DOHH2 (cell line): Measurements from ENCODE around the gene ADNP.

Experiments used
- H3F3A ChIP-seq: fragments of 200-600 bp; sonication (generic), shearing (Covaris generic); 2 replicates; pipeline ENCODE4 v1.6.0; 2016; ENCODE audit warnings: antibody characterized with exemption, mild to moderate bottlenecking; ENCODE audit not compliant: control insufficient read depth, insufficient read depth
- H3K27ac ChIP-seq: fragments of 200-600 bp; sonication (generic); 2 replicates; pipeline ENCODE4 v1.5.1; 2014; ENCODE audit warnings: low read depth, mild to moderate bottlenecking, low read length, moderate library complexity
- H3K27me3 ChIP-seq: fragments of 200-600 bp; sonication (generic); 2 replicates; pipeline ENCODE4 v1.6.1; 2014; ENCODE audit warnings: mild to moderate bottlenecking, low read length, mixed read lengths; ENCODE audit not compliant: control insufficient read depth
- H3K36me3 ChIP-seq: fragments of 200-600 bp; sonication (generic); 2 replicates; pipeline ENCODE4 v1.6.1; 2014; ENCODE audit warnings: mild to moderate bottlenecking, low read length, moderate library complexity, mixed read lengths; ENCODE audit not compliant: control insufficient read depth
- H3K4me1 ChIP-seq: fragments of 200-600 bp; sonication (generic); 2 replicates; pipeline ENCODE4 v1.6.1; 2014; ENCODE audit warnings: mild to moderate bottlenecking, low read length, mixed read lengths; ENCODE audit not compliant: control insufficient read depth
- H3K4me2 ChIP-seq: fragments of 200-600 bp; sonication (generic); 2 replicates; pipeline ENCODE4 v1.6.0; 2014; ENCODE audit warnings: mild to moderate bottlenecking, low read length, moderate library complexity
- H3K4me3 ChIP-seq: fragments of 200-600 bp; sonication (generic); 2 replicates; pipeline ENCODE4 v1.5.1; 2014; ENCODE audit warnings: mild to moderate bottlenecking, low read length, mixed read lengths
- H3K79me2 ChIP-seq: fragments of 200-600 bp; sonication (generic); 2 replicates; pipeline ENCODE4 v1.6.1; 2014; ENCODE audit warnings: mild to moderate bottlenecking, low read length, mixed read lengths; ENCODE audit not compliant: control insufficient read depth
- H3K9me2 ChIP-seq: fragments of 200-600 bp; sonication (generic); replicated peaks from 2 replicates; pipeline ENCODE4 v1.6.1; 2014; ENCODE audit warnings: mild to moderate bottlenecking, low read length, mixed read lengths; ENCODE audit not compliant: control insufficient read depth
- H3K9me3 ChIP-seq: fragments of 200-600 bp; sonication (generic); 2 replicates; pipeline ENCODE4 v1.6.1; 2014; ENCODE audit warnings: antibody characterized with exemption, low read length, mixed read lengths; ENCODE audit not compliant: control insufficient read depth, insufficient read depth
- H4K20me1 ChIP-seq: fragments of 200-600 bp; sonication (generic); 2 replicates; pipeline ENCODE4 v1.6.0; 2014; ENCODE audit warnings: low read depth, mild to moderate bottlenecking, antibody characterized with exemption, low read length, moderate library complexity; ENCODE audit not compliant: control insufficient read depth, insufficient read depth
- CTCF ChIP-seq: fragments of 200-600 bp; sonication (generic); IDR thresholded peaks from one replicate; pipeline ENCODE4 v1.5.1; 2014; ENCODE audit warnings: antibody characterized with exemption, mild to moderate bottlenecking, low read depth, low read length; ENCODE audit not compliant: poor library complexity, severe bottlenecking
- EZH2phosphoT487 ChIP-seq: fragments of 200-600 bp; sonication (generic); IDR thresholded peaks from 2 replicates; pipeline ENCODE4 v1.6.1; 2017; ENCODE audit warnings: borderline replicate concordance, mild to moderate bottlenecking, antibody characterized with exemption, low read length, moderate library complexity, mixed read lengths

Gene ADNP

GRCh38 chr20:50876063-50876685 lies 55.1 kb downstream of the ADNP start:
- no peak overlapping the region for H3K4me3 ChIP-seq
- H3K4me1 ChIP-seq, result peaks cover 18% of the 10 kb centered on the region
- peaks cover 88% of the 10 kb centered on the region for H3K36me3 ChIP-seq
- no peak overlapping the region for H3K4me2 ChIP-seq
- no peaks in the 10 kb centered on the region for H3K27me3 ChIP-seq
- no peaks in the 10 kb centered on the region for H3K9me2 ChIP-seq
- H3K9me3 ChIP-seq, result no peaks in the 10 kb centered on the region
- H3K79me2 ChIP-seq, result peaks cover 14% of the 10 kb centered on the region
- TF ChIP-seq EZH2phosphoT487 (no peak), CTCF (no peak)
- no peak overlapping the region for H3K27ac ChIP-seq
- H3F3A ChIP-seq, result peaks cover 2% of the 10 kb centered on the region; the same call in 1 of the 2 replicates
- H4K20me1 ChIP-seq, result no peaks in the 10 kb centered on the region

DNA sequence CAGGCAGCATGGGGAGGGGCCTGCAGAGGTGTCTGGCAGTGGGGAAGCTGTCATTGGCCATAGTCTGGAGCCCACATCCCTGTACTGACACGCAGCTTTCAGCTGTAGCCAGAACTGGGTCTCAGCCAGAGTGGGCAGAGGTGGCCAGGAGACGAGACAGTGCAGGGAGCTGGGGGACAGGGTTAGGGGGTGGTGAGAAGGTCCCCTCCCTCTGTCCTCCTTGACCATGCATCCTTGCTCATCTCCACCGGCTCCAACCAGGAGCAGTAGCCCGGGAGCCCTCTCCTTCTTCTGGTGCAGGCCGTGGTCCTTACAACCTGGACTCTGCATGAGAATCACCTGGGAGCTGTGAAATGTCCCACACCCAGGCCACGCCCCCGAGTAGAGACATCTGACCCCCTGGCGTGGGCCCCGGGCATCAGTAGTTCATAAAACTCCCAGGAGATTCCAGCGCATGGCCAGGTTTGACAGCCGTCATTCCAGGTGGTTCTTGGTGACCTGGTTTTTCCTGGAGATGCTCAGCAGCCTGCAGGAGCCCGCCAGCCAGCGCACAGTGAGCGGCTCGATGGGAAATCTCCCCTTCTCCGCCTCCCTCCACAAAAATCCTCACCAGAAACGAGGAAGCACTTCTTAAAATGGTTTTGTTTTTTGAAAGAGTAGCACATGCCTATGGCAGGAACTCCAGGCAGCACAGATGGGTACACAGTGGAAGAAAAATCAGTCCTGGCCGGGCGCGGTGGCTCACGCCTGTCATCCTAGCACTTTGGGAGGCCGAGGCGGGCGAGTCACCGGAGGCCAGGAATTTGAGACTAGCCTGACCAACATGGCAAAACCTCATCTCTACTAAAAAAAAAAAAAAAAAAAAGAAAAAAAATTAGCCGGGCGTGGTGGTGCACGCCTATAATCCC lies 56.2 kb downstream of the ADNP start:
- H3K36me3 ChIP-seq, result peaks cover 88% of the 10 kb centered on the region
- H3F3A ChIP-seq, result peaks cover 2% of the 10 kb centered on the region; the same call in 1 of the 2 replicates
- no peak overlapping the region for H3K4me2 ChIP-seq
- no peak overlapping the region for H3K4me3 ChIP-seq
- H3K9me2 ChIP-seq, result no peaks in the 10 kb centered on the region
- no peak for TF ChIP-seq EZH2phosphoT487
- TF ChIP-seq CTCF, result no peak
- H3K9me3 ChIP-seq, result no peaks in the 10 kb centered on the region
- peaks cover 29% of the 10 kb centered on the region for H3K4me1 ChIP-seq
- H3K79me2 ChIP-seq, result peaks cover 26% of the 10 kb centered on the region
- H3K27ac ChIP-seq, result no peak overlapping the region
- H4K20me1 ChIP-seq, result no peaks in the 10 kb centered on the region
- no peaks in the 10 kb centered on the region for H3K27me3 ChIP-seq

- H3K4me1 ChIP-seq, result peaks cover 35% of the 10 kb centered on the region
- TF ChIP-seq EZH2phosphoT487 (no peak), CTCF (no peak)
- H3F3A ChIP-seq, result peaks cover 2% of the 10 kb centered on the region; the same call in 1 of the 2 replicates
- H3K4me3 ChIP-seq, result no peak overlapping the region
- H3K4me2 ChIP-seq, result no peak overlapping the region
- H3K9me2 ChIP-seq, result no peaks in the 10 kb centered on the region
- no peaks in the 10 kb centered on the region for H3K9me3 ChIP-seq
- H4K20me1 ChIP-seq, result no peaks in the 10 kb centered on the region
- H3K36me3 ChIP-seq, result peaks cover 85% of the 10 kb centered on the region
- H3K79me2 ChIP-seq, result peaks cover 31% of the 10 kb centered on the region
- H3K27ac ChIP-seq, result no peak overlapping the region
- no peaks in the 10 kb centered on the region for H3K27me3 ChIP-seq
Observed at GRCh38 chr20:50874111-50874757, 57.0 kb downstream of the ADNP start.
